IPS-NIHi11 (cell line): ENCODE results near the gene DYSF.

Source experiments
- DNase-seq: peaks from one replicate; pipeline ENCODE4 v3.0.0; 2012; ENCODE audit warnings: mixed read lengths, low spot score

DYSF gene

GRCh38 chr2:71706836-71707235, 253.5 kb downstream of the DYSF start:
- DNase-seq: no peak

GRCh38 chr2:71710367-71711132, 257.2 kb downstream of the DYSF start:
- no peak for DNase-seq

- DNase-seq: no peak
Observed at GRCh38 chr2:71711133-71711855, 257.9 kb downstream of the DYSF start.

- no peak for DNase-seq
Observed at GRCh38 chr2:71712158-71712818, 258.9 kb downstream of the DYSF start.

- no peak for DNase-seq
Observed at GRCh38 chr2:71713581-71714580, 260.5 kb downstream of the DYSF start.

- no peak for DNase-seq
Observed at GRCh38 chr2:71714601-71715240, 261.4 kb downstream of the DYSF start.

- DNase-seq: no peak
Observed at GRCh38 chr2:71715241-71715750, 261.9 kb downstream of the DYSF start.

GRCh38 chr2:71715951-71716696, 262.8 kb downstream of the DYSF start:
- DNase-seq: no peak

- no peak for DNase-seq
Observed at GRCh38 chr2:71716697-71717624, 263.6 kb downstream of the DYSF start.

GRCh38 chr2:71718686-71719085, 265.3 kb downstream of the DYSF start:
- no peak for DNase-seq

GRCh38 chr2:71719520-71720282, 266.3 kb downstream of the DYSF start:
- DNase-seq: no peak

GRCh38 chr2:71720283-71720560, 266.9 kb downstream of the DYSF start:
- DNase-seq: no peak

GRCh38 chr2:71720596-71721361, 267.4 kb downstream of the DYSF start:
- DNase-seq: no peak

- no peak for DNase-seq
Observed at GRCh38 chr2:71721362-71721665, 268.0 kb downstream of the DYSF start.

GRCh38 chr2:71721669-71722068, 268.3 kb downstream of the DYSF start:
- no peak for DNase-seq

GRCh38 chr2:71722286-71722685, 268.9 kb downstream of the DYSF start:
- DNase-seq: no peak

GRCh38 chr2:71724793-71725192, 271.4 kb downstream of the DYSF start:
- DNase-seq: no peak

GRCh38 chr2:71725836-71726235, 272.5 kb downstream of the DYSF start:
- DNase-seq: no peak
